Caco-2 (cell line): Measurements from ENCODE around the gene DEFB129. TPM values are rescaled to one million over a fixed set of nuclear protein-coding genes. Genes with fewer than 3 reads are reported as not detected.
"Not testable (repeated sequence)": the region's sequence is repeated elsewhere in the genome, so short reads cannot be mapped to it uniquely, and the experiment has no call there.

ENCODE experiments used
- BruUV-seq: library from RNA; stranded (reverse); fragments of 400-500 nt; replicated peaks from 2 replicates; lab custom pipeline; 2021; lab: Mats Ljungman, UMichigan
- CTCF ChIA-PET: fragments of 300-600 bp; sonication (Branson Sonifier 250); formaldehyde crosslinking; loops from one replicate; lab custom pipeline; 2022; ENCODE audit warnings: antibody characterized with exemption; lab: Charles Lee
- POLR2A ChIA-PET: fragments of 300-600 bp; sonication (Branson Sonifier 250); formaldehyde crosslinking; loops from one replicate; lab custom pipeline; 2022; ENCODE audit warnings: antibody characterized with exemption; lab: Charles Lee
- DNase-seq, 2 experiments: peaks; one replicate each; pipeline versions ENCODE4 v3.0.0 to v3.0.0-alpha.2; 2020 to 2022
- H3K27me3 ChIP-seq: replicated peaks from 2 replicates; pipeline ENCODE4 v1.6.0; 2011; ENCODE audit warnings: low read length; ENCODE audit not compliant: control insufficient read depth, insufficient read depth
- H3K36me3 ChIP-seq: 2 replicates; pipeline ENCODE4 v1.5.1; 2011; ENCODE audit warnings: low read length; ENCODE audit not compliant: control insufficient read depth, insufficient read depth
- H3K4me1 ChIP-seq: fragments of 250-450 bp; sonication (Bioruptor Pico); 2 replicates; pipeline ENCODE4 v1.5.1; 2020; ENCODE audit warnings: mild to moderate bottlenecking
- H3K4me3 ChIP-seq: 2 replicates; pipeline ENCODE4 v1.5.1; 2011; ENCODE audit warnings: low read depth, mild to moderate bottlenecking, control low read depth, low read length
- H3K9me3 ChIP-seq: fragments of 250-450 bp; sonication (Bioruptor Pico); 2 replicates; pipeline ENCODE4 v1.5.1; 2020; ENCODE audit warnings: mild to moderate bottlenecking, moderate library complexity
- H3K27ac Mint-ChIP-seq: one replicate; pipeline ENCODE4 v1.8.0; 2022; ENCODE audit warnings: mixed read lengths; ENCODE audit not compliant: unreplicated experiment
- H3K27me3 Mint-ChIP-seq: one replicate; pipeline ENCODE4 v1.8.0; 2022; ENCODE audit warnings: mixed read lengths; ENCODE audit not compliant: insufficient read depth, unreplicated experiment
- H3K36me3 Mint-ChIP-seq: one replicate; pipeline ENCODE4 v1.8.0; 2022; ENCODE audit warnings: mild to moderate bottlenecking, mixed read lengths; ENCODE audit not compliant: insufficient read depth, unreplicated experiment
- H3K4me1 Mint-ChIP-seq: one replicate; pipeline ENCODE4 v1.8.0; 2022; ENCODE audit warnings: low read depth, mixed read lengths; ENCODE audit not compliant: unreplicated experiment
- H3K4me3 Mint-ChIP-seq: one replicate; pipeline ENCODE4 v1.8.0; 2022; ENCODE audit warnings: mild to moderate bottlenecking, moderate library complexity, mixed read lengths; ENCODE audit not compliant: unreplicated experiment
- H3K9me3 Mint-ChIP-seq: one replicate; pipeline ENCODE4 v1.8.0; 2022; ENCODE audit warnings: mixed read lengths; ENCODE audit not compliant: unreplicated experiment
- CTCF ChIP-seq, 2 experiments: fragments of 200-600 bp in 1 of 2; IDR thresholded peaks; 1 replicate in 1 of 2; 2 replicates in 1 of 2; pipeline versions ENCODE4 v1.5.1 to v1.8.0; 2011 to 2022; ENCODE audit warnings: antibody characterized with exemption in 1 of 2, control low read depth in 1 of 2, inconsistent platforms in 1 of 2, low read depth in 1 of 2, low read length in 1 of 2, mild to moderate bottlenecking in 1 of 2, moderate library complexity in 1 of 2; ENCODE audit not compliant: insufficient read depth in 1 of 2, severe bottlenecking in 1 of 2, unreplicated experiment in 1 of 2
- intact Hi-C: fragments of 100-400 bp; cut with micrococcal nuclease; formaldehyde crosslinking; loops from one replicate; pipeline ENCODE4 v1.10.0; 2022; ENCODE audit not compliant: unreplicated experiment
- total RNA-seq: library from RNA; stranded (reverse); gene quantifications from 2 replicates; pipeline ENCODE4 v1.2.3, GENCODE V29; 2022

Gene DEFB129
- total RNA-seq, 1 experiment from 2014 or later, result not detected

DNA sequence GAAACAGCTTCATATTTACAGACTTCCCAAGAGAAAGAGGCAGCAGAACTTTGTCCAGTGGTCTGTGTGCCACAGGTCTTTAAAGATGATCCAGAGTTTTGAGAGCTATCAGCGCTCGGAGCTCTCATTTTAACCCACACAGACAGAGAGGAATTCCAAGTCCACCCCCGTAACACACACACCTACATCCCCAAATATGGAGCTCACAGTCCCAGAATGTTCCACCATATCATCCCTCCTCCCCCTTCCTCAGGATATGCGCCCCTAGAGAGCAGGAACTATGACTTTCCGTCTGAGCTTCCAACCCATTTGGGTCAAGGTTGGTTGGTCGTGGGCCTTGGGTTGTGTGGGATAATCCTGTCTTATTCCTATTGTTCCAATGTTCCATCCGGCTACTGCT lies 37.4 kb upstream of the DEFB129 start, which contains the start of gene DEFB128:
DEFB128 (minus strand) TSS at position 101 of the 400 bp plus-strand sequence; CDS start at position 13, 88 bp downstream.
- intact Hi-C loops, result no loop called here
- no peak within 1 kb of the TSS for H3K27ac Mint-ChIP-seq
- CTCF ChIA-PET, result no interaction called here
- Histone ChIP-seq H3K9me3 (no peaks in the 10 kb centered on the region), H3K27me3 (no peaks in the 10 kb centered on the region), H3K4me1 (no peaks in the 10 kb centered on the region), H3K36me3 (no peaks in the 10 kb centered on the region), H3K4me3 (no peak within 1 kb of the TSS)
- POLR2A ChIA-PET, result no interaction called here
- H3K9me3 Mint-ChIP-seq, result peaks cover 10% of the 10 kb centered on the region
- no peaks in the 10 kb centered on the region for H3K36me3 Mint-ChIP-seq
- TF ChIP-seq CTCF (IDR thresholded peaks at IDR 0.05; ENCODE audit: insufficient read depth in 1 of 2, low read depth in 1 of 2, low read length in 1 of 2, severe bottlenecking in 1 of 2, unreplicated experiment in 1 of 2), result no peak
- H3K4me3 Mint-ChIP-seq, result no peak within 1 kb of the TSS
- BruUV-seq, result no TSS peak
- peaks cover 9% of the 10 kb centered on the region for H3K27me3 Mint-ChIP-seq
- H3K4me1 Mint-ChIP-seq, result no peaks in the 10 kb centered on the region
- DNase-seq, result no peak

DNA sequence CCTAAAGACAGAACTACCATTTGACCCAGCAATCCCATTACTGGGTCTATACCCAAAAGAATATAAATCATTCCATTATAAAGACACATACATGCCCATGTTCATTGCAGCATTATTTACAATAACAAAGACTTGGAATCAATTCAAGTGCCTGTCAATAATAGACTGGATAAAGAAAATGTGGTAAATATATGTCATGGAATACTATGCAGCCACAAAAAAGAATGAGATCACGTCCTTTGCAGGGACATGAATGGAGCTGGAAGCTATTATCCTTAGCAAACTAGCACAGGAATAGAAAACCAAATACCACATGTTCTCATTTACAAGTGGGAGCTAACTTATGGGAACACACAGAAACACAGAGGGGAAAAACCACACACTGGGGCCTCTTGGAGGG lies 28.8 kb upstream of the DEFB129 start:
- no TSS peak for BruUV-seq
- Mint-ChIP-seq H3K9me3 (no peaks in the 10 kb centered on the region), H3K4me3 (no peak overlapping the region), H3K4me1 (no peaks in the 10 kb centered on the region), H3K36me3 (no peaks in the 10 kb centered on the region), H3K27ac (no peak overlapping the region), H3K27me3 (no peaks in the 10 kb centered on the region)
- intact Hi-C loops, result no loop called here
- H3K27me3 ChIP-seq, result no peaks in the 10 kb centered on the region
- no peak for TF ChIP-seq CTCF (IDR thresholded peaks at IDR 0.05; ENCODE audit: insufficient read depth in 1 of 2, low read depth in 1 of 2, low read length in 1 of 2, severe bottlenecking in 1 of 2, unreplicated experiment in 1 of 2)
- ChIA-PET POLR2A (no interaction called here), CTCF (no interaction called here)
- no peak overlapping the region for H3K4me3 ChIP-seq
- DNase-seq, result no peak
- H3K9me3 ChIP-seq, result no peaks in the 10 kb centered on the region
- H3K36me3 ChIP-seq, result no peaks in the 10 kb centered on the region
- H3K4me1 ChIP-seq, result no peaks in the 10 kb centered on the region

- Mint-ChIP-seq H3K36me3 (no peaks in the 10 kb centered on the region), H3K9me3 (no peaks in the 10 kb centered on the region), H3K4me3 (no peak overlapping the region), H3K4me1 (peaks cover 7% of the 10 kb centered on the region), H3K27ac (no peak overlapping the region), H3K27me3 (no peaks in the 10 kb centered on the region)
- intact Hi-C loops, result no loop called here
- DNase-seq, result no peak
- H3K4me3 ChIP-seq, result no peak overlapping the region
- ChIA-PET POLR2A (no interaction called here), CTCF (no interaction called here)
- no peaks in the 10 kb centered on the region for H3K36me3 ChIP-seq
- BruUV-seq, result no TSS peak
- no peaks in the 10 kb centered on the region for H3K27me3 ChIP-seq
- H3K4me1 ChIP-seq, result no peaks in the 10 kb centered on the region; the same call in none of the 2 replicates
- TF ChIP-seq CTCF (IDR thresholded peaks at IDR 0.05; ENCODE audit: insufficient read depth in 1 of 2, low read depth in 1 of 2, low read length in 1 of 2, severe bottlenecking in 1 of 2, unreplicated experiment in 1 of 2), result no peak
- no peaks in the 10 kb centered on the region for H3K9me3 ChIP-seq
Observed at GRCh38 chr20:199996-200395, 27.1 kb upstream of the DEFB129 start.

DNA sequence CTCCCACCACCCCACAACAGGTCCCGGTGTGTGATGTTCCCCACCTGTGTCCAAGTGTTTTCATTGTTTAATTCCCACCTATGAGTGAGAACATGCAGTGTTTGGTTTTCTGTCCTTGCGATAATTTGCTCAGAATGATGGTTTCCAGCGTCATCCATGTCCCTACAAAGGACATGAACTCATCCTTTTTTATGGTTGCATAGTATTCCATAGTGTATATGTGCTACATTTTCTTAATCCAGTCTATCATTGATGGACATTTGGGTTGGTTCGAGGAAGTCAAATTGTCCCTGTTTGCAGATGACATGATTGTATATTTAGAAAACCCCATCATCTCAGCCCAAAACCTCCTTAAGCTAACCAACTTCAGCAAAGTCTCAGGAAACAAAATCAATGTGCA lies 23.4 kb upstream of the DEFB129 start:
- CTCF ChIA-PET, H3K27ac Mint-ChIP-seq, H3K4me1 Mint-ChIP-seq, BruUV-seq, H3K4me3 Mint-ChIP-seq, H3K9me3 Mint-ChIP-seq, DNase-seq, H3K4me1 ChIP-seq, H3K27me3 ChIP-seq, H3K9me3 ChIP-seq, POLR2A ChIA-PET, H3K36me3 Mint-ChIP-seq, H3K36me3 ChIP-seq, intact Hi-C loops, H3K27me3 Mint-ChIP-seq, H3K4me3 ChIP-seq: not testable (repeated sequence)
